GM19455 (cell line): ENCODE measurements around the gene SPNS3.

ENCODE experiments used
- ATAC-seq: cut with Tn5 transposase; IDR thresholded peaks from one replicate; pipeline ENCODE4 v1.9.1; 2021; ENCODE audit not compliant: unreplicated experiment

Gene SPNS3

GRCh38 chr17:4525691-4526397 is 92.1 kb downstream of the SPNS3 start:
- ATAC-seq, result no peak

DNA sequence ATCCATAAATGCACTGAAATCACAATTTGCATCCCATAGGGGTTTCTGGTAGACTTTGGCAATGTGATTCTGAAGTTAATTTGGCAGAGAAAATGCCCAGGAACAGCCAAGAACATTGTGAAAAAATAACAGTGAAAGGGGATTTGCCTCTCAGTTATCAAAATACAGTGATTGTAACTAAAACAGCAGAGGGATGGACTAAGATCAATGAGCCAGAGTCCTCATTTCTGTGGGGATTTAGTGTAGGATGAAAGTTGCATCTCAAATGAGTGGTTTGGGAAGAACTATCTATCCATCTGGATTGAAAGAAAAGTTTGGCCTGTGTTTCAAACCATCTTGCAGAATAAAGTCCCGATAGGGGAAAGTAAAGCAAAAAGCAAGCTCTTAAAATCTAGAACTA is 93.4 kb downstream of the SPNS3 start:
- ATAC-seq, result no peak

- no peak for ATAC-seq
Measured at GRCh38 chr17:4527566-4528125, 93.9 kb downstream of the SPNS3 start.

DNA sequence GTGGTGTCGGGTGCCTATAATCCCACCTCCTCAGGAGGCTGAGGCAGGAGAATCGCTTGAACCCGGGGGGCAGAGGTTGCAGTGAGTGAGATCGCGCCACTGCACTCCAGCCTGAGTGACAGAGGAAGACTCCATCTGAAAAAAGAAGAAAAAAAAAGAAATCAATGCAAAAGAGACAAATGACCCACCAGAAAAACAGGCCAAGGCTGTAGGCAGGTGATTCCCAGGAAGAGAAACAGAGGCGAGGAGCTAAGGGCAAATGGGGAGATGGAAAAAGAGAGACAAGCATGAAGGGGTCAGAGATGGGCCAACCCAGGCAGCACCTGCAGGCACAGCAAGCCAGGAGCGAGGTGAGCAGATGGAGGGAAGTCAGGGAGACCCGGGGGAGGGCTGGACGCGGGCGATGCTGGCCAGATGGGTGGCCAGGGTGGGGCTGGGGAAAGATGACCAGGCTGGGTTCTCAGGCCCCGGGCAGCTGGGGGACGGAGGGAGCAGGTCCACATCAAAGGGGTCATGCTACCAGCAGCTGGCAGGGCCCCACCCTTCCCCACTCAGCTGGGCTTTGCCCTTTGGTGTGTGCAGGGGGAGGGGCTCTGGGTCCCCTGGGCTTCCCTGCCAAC is 95.9 kb downstream of the SPNS3 start:
- no peak for ATAC-seq

- no peak for ATAC-seq
Measured at GRCh38 chr17:4530799-4531730, 97.3 kb downstream of the SPNS3 start.

DNA sequence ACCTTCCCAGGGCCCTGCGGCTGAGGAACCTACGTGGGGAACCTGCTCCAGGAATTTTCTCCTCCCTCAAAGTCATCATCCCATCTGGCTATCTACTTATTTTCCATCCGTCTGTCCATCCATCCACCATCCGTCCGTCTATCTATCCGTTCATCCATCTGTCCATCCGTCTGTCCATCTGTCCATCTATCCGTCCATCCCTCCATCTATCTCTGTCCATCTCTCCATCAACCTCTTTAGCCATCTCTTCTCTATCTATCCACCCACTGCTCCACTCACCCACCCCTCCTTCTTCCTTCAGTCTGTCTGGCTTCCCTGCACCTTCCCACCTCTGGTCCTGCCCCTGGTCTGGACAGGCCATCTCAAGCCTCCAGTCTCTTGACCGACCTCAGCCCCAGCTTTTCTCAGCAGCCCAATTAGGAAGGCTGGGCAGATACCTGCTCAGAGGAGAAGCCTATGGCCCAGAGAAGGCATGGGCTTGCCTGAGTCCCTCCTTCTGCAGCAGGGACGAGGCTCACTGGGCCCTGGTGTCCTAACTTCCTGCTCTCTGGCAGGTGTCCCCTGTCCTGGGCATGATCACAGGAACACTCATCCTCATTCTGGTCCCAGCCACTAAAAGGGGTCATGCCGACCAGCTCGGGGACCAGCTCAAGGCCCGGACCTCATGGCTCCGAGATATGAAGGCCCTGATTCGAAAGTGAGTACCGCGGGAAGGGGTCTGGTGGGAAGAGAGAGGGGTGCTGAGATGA is 98.4 kb downstream of the SPNS3 start:
- ATAC-seq, result no peak

- ATAC-seq, result no peak
Measured at GRCh38 chr17:4532860-4533522, 99.3 kb downstream of the SPNS3 start.

DNA sequence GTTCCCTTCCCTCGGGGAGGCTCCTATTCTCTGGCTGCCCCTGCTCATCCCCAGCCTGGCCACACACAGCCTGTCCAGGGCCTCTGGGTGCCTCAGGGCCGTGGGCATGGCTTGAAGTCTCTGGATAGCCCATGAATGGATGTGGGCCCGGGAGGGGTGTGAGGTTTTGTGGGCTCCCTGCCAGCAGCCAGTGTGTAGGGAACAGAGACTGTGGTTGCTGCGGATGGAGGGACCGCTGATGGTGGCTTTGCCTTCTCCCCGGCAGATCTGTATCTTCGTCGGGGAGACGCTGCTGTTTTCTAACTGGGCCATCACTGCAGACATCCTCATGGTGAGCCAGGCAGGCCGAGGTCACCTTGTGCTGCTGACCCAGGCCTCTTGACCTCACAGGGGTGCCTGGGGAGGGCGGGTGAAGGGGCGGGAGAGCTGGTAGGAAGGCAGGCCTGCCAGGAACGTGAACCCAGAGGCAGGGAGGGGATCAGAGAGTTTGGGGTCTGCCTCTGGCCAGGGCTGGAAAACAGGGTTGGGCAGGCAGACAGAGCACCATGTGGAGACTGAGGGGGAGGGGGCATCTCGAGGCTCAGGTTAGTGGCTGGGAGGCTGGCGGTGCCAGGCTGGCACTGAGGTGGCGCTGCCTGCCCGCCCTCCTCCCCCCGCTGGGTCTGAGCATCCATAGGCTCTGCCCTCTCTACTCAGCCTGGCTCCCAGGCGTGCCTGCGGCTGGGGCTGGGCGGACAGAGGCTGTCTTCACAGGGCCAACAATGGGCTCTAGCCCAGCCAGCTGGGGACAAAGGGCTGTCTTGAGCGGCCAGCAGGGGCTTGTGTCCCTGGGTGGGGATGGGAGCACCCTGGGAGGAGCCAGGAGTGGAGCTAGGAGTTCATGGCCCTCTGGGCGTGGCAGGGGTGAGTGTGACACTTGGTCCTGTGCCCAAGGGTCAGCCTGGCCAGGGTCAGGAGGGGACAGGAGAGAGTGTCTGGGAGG is 100.1 kb downstream of the SPNS3 start:
- no peak for ATAC-seq

DNA sequence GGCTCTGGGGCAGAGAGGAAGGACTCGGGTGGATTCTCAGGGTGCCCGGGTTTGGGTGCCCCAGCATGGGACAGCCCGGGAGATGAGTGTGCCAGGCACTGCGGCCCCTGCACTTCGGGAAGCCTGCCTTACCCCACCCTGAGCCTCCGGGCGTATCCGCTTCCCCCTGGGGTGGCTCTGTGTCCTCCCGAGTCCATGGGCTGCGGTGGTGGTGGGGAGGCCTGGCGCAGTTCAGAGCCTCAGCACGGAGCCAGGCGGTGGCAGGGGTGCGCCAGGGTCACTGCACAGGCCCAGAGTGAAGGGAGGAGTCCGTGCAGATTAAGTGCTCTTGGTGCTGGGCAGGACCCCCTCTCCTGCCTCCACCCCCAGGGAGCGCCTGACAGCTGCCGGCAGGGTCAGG is 100.8 kb downstream of the SPNS3 start:
- no peak for ATAC-seq

DNA sequence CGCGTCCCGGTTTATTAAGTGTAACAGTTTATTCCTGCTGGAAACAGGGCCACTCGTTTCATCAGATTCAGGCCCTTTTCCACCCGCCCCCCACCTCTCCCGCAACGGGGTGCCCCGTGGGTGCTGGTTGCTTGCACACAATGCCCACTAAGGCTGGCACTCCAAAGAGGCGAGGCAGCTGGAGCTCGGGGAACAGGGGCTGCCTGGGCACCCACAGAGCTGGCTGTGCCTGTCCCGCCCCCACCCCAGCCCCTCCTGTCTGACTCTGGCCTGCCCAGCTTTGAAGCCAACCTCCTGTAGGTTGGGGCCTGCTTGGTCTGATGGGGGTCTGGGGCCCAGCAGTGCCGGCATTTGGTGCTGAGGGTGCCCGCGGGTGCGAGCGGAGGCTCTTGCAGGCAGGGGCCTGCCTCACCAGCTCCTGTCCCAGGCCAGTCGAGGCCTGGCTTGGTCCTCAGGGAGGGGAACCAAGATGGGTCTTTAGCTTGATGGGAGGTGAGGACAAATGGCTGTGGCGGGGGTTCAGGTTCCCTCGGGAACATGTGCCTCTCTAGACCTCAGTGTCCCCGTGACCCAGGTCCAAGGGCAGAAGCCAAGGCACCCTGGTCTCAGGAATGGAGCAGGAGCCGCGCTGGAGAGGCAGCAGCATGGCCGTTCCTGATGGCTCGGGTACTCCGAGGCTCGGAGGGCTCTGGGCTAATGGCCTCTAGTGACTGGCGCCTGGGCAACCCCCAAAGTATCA is 101.4 kb downstream of the SPNS3 start:
- no peak for ATAC-seq

GRCh38 chr17:4535667-4536258 is 102.0 kb downstream of the SPNS3 start:
- no peak for ATAC-seq

GRCh38 chr17:4536259-4536741 is 102.6 kb downstream of the SPNS3 start:
- no peak for ATAC-seq

DNA sequence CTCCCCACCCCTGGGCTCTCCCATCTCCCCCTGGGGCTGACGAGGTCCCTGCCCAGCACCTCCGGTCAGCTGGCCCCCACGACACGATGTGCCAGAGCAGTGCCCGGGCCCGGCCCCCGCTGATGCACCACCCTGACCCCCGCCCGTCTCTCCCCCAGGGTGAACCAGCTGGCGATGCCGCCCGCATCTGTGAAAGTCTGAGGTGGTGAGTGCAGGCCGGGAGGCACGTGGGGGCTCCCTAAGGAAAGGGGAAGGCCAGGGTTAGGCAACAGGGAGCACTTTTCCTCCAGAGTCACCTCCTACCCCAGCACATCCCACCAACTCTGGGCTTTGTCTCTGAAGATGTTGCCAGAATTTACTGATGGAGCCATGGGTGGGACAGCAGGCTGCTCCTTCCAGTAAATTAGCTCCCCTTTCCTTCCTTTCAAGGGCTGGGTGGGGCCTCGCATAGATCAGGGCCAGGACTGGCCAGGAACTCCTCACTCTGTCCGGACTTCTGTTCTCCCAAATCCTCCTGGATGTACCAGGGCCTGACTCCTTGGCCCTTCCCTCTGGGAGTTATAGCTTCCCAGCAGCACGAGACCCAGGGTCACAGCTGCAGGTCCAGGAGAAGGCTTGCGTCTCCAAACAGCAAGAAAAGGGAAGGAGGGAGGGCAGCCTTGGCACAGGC is 103.1 kb downstream of the SPNS3 start:
- ATAC-seq, result no peak
